NCI-H2196 (cell line): ENCODE results near the gene PIK3R3.

Experiments
- DNase-seq: peaks from one replicate; lab custom pipeline; 2025; ENCODE audit not compliant: unreplicated experiment; lab: John Stamatoyannopoulos, UW

Gene PIK3R3

DNA sequence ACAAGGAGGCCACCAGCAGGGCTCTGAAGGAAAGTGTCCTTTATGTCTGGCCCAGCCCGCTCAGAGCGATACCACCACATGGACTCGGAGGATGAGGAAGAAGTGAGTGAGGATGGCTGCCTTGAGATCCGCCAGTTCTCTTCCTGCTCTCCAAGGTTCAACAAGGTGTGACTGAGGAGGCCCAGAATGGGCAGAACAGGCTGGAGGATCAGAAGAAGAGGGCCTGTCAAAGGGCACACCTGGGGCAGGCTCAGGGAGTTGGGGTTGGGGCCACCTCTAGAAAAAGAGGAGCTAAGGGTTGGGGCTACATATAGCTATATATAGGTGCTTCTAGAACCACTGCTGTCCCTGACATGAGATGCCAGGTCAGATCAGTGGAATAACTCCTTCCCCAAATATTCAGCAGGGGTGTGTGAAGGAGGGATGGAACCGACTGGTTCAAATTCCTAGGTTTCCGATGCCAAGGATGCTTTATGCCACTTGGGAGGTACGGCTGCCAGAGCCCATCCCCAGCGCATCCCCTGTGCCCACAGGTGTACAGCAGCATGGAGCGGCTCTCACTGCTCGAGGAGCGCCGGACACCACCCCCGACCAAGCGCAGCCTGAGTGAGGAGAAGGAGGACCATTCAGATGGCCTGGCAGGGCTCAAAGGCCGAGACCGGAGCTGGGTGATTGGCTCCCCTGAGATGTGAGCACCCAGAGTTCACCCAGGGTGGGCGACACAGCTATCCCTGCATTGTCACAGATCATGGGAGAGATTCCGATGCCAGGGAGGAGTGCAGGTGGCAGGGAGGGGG is 102.2 kb downstream of the PIK3R3 start:
- no peak for DNase-seq

DNA sequence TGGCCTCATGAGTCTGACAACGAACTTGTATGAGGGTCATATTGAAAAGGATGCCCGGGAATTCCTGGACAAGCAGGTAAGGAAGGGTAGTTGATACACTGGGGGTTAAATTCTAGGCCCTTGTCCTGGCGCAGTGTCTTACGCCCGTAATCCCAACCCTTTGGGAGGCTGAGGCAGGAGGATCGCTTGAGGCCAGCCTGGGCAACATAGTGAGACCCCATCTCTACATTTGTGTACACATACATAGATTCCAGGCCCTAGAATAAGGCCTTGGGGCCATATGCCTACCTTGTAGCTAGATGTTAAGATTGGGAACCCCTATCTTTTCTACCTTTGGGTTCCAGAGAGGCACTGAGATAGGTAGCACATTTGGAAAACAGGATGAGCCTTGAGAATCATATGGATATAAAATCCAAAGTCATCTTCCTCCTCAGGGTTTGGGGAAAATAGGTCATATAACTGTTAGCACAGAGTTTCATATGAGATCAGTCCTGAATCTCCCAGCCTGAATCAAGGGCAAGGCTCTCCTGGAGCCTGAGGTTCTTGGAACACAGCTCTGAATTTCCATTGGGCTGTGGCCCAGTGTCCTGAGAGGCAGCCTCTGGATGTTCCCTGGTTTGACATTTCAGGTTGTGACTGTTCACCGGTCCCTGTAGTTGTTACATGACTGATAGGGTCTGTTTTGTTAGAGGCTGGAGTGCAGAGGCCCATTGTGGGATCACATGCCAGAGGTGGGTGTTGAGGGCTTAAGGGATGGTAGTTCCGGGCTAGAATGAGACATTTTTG is 104.4 kb downstream of the PIK3R3 start:
- no peak for DNase-seq

DNA sequence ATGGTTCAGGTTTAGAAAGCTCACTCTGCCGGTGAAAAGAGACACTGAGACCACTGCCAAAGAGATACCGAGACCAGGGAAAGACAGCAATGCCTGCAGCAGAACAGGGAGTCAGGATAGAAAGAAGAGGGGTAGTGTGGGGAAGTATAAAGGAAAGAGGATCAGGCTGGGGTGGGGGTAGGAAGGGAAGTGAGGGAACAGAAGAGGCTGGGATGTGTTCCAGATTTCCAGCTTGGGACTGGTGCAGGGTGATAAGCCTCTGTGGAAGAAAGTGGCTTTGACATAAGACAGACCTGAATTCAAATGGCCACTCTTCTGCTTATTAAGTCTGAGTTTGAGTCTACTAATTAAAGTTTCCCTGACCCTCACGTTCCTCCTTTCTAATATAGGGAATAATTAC is 105.9 kb downstream of the PIK3R3 start:
- no peak for DNase-seq

DNA sequence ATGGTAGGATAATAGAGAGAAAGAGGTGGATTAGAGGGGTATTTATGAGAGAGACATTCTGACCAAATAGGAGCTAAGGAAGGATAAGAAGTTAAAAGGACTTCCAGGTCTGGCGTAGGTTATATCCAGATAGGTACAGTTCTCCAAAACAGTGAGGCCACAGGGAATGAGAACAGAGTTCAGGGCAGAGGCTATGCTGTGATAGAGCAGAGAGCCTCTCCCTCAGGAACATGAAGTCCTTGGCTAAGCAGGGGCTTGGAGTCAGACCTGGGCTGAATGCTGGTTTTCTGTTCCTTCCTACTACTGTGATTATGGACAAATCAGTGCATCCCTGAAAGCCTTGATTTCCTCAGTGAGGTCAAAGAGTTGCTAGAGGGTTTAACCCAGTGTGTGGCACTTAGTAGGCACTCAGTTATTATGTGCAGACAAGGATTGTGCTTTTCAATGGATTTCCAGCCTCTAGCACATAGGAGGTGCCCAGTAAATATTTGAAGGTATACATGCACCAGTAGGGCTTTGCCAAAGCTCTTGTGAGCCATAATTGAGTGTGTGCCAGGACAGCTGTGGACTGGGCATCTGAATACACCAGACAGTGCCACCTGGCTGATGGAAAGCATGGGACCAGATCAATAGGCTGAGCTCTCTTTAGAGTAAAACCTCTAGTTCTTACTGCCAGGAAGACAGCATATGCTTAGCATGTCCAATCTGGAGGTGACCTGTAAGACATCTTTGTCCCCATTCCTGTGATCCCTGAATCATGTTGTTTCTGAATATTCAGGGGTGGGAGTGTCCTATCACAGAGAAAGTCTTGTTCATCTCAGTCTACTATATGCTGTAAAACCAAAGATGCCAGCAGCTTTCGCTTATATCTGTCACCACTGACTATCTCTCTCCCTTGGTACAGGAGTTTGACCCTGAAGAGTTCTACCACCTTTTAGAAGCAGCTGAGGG is 111.1 kb downstream of the PIK3R3 start:
- peak; percentile 61 for DNase-seq

DNA sequence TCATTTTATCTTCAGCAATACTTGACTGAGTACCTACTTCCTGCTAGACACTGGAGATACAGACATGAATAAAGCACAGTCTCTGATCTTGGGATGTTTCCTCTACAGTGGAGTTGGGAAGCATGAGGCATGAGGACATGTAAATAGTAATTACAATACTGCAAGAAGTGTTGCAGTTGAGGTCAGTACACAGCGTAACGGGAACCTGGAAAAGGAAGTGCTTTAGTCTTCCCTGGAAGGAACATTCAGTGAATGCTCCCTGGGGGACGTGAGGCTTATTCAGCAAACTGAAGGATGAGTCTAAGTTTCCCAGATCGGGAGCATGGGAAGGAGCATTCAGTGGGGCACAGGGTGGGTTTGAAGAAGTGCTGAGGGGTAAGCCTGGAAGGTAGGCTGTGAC is 112.4 kb downstream of the PIK3R3 start:
- DNase-seq: no peak

DNA sequence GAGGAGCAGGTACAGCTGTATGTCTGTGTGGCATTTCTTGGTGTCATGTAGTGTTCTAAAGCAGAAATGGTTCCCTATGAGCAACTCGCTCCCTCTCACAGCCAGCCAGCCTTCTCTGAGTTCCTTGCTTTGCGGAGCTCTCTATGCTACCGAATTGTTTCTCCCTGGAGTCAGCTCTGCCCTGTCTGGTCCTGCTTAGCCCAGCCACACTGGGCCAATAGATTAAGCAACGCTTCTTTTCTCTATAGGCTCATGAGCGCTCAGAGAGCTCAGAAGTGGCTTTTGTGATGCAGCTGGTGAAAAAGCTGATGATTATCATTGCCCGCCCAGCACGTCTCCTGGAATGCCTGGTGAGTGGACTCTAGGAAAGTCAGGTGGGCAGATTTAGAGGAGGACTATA is 113.1 kb downstream of the PIK3R3 start:
- no peak for DNase-seq

DNA sequence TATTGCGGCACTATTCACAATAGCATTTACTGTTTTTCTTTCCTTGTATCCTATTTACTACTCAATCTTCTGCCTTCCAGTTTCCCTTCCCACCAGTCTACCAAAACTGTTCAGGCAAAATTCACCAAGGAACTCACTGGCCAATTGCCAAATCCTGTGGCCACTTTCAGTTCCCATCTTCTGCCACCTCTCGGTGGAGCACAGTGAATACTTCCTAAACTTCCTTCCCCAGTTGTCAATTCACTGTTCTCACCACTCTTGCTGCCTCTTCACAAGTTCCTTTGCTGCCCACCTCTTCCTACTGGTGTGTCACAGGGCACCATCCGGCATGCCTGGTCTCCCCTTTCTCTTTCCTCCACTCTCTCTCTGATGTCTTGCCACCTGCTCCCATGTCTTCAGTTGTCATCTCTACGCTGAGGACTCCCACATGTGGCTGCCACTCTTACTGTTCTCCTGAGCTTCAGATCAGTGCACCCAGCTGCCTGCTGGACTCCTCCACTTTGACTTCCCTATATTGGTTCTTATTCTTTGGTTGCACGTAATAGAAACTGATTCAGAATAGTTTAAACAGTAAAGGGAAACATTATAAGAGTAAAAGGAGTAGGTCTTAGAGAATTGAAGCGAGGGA is 114.4 kb downstream of the PIK3R3 start:
- no peak for DNase-seq

DNA sequence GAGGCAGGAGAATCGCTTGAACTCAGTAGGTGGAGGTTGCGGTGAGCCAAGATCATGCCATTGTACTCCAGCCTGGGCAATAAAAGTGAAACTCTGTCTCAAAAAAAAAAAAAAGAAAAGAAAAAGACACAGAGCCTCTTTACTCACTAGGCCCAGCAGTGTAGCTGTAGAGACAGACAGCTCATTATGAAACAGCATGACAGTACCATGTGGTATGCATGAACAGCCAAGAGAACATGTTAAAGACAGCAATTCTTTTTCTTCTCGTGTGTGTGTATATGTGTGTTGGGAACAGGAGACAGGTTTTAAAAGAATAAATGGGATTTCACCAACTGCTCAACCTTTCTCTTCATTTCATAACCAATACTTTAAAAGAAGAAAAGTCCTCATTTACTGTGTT is 118.8 kb downstream of the PIK3R3 start:
- no peak for DNase-seq

DNA sequence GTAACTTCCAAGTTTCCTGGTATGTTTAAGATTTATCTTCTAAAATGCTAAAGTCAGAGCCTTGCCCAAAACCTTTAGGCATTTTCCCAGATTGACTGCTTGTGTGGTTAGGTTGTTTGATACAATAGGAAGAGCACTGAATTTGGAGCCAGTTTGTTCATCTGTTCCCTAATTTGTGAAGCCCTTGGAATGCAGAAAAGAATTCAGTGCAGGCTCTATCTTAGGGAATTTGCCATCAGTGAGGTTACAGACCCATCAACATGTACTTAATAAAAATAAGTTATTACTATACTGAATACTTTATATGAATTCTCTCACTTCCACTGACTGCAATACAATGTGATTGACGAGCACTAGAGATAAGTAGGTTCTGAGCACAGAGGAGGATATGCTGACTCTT is 120.2 kb downstream of the PIK3R3 start:
- no peak for DNase-seq

DNA sequence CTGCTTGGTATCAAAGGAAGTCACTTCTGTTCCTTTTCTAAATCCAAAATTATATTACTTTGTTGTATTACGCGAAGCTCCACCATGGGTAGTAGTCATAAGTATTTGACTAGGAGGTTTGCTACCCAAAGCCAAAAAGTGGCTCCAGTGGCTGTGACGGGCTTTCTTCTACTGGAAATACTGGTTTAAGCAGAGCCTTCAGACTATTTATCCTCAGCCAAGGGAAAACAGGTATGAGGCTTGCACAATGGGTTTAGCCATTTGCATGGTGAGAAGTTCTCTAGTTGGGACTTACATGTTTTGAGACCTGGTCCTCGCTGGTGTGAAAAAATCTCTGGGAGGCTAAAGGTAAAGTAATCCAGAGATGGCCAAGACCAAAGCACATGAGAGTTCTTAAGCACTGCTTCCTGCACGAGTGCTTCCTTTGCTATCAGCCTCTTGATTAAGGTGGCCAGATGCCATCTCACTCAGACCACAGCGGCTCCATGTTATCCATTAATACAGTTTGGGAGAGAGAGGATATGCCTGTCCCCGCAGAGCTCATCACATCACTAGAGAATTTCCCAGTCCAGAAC is 121.2 kb downstream of the PIK3R3 start:
- DNase-seq: no peak

DNA sequence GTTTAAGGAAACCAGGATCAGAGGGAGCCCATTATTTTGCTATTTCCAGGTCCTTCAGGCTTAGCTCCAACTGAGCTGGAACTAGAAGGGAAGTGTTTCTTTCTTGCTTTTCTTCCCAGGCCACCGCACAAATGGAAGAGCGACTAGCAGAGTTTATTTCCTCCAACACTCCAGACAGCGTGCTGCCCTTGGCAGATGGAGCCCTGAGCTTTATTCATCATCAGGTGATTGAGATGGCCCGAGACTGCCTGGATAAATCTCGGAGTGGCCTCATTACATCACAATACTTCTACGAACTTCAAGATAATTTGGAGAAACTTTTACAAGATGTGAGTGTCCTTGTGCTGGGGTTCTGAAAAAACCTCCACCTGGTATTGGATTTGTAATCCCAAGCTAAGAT is 121.8 kb downstream of the PIK3R3 start:
- DNase-seq: no peak

DNA sequence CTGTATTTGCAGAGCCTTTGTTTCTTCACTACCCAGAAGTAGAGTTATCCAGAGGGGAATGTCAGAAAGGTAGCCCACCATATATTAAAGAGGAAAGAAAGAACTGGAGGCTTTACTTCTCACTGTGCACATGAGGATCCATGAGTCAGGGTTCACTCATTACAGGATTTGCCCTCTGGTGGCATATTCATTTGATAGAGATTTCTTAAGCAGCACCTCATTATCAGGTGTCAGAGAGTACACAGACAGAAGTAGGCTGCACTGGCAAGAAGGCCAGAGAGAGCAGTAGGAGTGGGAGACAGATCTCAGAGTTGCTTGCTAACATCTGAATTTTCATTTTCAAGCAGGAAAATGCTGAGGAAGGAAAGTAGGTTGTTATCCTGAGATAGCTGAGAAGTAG is 123.8 kb downstream of the PIK3R3 start:
- no peak for DNase-seq

DNA sequence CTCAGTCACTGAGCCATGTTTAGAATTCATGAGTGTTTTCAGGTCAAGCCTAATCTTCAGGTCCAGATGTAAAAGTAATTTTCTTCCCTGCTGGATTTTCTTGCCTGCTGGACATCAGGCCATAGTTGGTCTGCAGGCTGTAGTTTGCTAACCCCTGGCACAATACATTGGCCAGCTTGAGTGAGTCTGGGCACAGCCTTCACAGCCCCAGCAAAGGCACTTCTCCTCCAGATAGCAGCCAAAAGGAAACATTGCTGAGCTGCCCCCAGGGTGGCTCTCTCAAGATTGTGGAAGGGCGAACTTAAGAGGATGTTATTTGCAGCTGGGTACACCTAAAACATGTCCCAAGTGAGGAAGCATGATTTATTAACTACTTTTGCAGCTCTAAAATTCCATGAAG is 126.8 kb downstream of the PIK3R3 start:
- DNase-seq: no peak

DNA sequence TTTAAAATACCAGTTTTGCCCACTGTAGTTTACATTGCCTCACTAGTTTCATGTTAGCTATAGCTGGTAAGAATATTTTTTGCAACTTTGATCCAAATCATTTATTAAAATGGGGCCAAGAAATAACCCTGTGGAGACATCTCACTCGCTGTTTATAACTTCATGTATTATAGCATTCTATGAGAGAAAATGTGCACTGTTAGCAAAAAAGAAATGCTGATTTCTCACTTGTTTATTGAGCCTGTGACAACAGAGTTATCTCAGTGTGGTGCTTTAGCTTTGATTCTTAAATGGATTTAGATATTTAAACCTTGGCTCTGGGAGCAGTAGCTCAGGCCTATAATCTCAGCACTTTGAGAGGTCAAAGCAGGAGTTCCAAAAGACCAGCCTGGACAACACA is 127.9 kb downstream of the PIK3R3 start:
- DNase-seq: no peak

DNA sequence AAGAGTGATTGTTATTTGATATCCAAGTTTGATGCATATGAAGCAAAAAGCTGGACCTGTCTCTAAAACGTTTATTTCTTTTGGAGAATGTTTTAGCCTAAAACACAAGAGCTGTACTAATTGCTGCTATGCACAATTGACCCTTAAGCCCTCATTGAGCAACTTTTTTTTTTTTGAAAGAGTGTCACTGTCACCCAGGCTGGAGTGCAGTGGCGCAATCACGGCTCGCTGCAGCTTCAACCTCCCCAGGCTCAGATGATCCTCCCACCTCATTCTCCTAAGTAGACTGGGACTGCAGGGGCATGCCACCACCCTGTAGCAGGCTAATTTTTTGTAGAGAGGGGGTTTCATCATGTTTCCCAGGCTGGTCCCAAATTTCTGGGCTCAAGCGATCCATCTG is 129.1 kb downstream of the PIK3R3 start:
- DNase-seq: no peak

DNA sequence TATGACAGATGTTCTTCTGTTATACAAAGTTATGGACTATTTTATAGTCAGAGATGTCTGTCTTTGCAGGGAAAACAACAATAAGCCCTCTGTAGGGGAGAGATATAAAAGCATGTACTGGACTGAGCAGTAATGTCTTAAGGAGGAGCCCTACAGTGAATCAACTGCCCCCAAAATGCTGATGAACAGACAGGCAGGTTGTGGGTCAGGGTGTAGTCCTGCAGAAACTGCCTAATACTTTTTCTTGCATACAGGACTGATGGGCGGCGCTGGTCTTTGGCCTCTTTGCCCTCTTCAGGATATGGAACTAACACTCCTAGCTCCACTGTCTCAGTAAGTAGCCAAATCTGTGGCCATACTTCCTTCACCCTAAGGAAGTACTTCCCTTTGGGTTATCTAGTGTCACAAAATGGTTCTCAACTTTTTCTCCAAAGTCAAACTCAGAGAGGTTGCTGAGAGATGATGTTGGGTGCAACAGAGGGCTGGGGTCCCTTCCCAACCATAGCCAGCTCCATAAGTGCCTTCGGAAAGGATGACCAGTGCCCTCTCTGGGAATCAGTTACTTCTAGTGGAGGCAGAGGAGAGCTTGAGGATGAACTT is 129.8 kb downstream of the PIK3R3 start:
- no peak for DNase-seq

DNA sequence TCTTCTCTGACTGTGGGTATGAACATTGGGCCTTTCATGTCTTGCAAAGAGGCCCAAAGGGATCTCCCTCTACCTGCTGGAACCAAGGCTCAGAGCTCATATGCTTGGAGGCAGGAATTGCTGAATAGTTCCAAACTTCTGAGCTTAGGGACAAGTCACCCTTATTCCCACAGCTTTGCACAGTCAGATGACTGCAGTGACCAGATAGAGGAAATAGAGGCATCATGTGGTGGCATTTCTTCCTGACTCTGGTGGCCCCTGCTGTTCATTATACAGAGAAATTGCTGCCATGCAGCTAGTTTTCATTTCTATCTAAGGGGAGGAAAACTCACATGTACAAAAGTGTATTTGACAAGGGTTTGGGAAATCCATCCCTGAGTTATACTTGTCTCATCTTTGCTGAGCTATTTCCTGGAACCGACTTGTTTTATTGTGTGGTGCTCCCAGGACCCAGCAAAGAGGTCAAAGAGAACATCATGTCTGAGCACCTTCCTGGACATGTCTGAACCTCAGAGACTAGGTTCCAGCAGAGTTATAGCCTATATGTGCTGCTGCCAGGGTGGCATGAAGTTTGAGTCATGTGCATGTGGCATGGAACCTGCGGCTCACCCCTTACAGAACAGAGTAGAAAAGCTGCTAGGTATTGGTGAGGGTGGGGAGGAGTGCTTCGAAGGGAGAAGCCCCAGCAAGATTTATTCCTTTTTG is 131.2 kb downstream of the PIK3R3 start:
- DNase-seq: no peak

DNA sequence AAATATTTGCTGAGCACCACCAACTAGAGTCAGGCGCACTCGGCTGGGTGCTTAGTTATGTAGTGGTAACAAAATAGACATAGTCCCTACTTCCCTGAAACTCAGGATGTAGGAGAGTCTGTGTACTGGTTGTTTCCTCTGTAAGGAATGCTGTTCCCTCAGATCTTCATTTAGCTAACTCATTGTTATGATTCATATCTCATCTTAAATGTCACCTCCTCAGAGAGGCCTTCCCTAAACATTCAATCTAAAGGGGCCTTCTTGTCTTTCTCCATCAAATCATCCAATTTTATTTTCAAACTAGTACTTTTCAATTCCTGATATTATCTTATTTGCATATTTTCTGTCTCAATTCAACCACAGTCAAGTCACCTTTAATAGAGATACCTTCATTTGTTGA is 132.9 kb downstream of the PIK3R3 start:
- DNase-seq: no peak

DNA sequence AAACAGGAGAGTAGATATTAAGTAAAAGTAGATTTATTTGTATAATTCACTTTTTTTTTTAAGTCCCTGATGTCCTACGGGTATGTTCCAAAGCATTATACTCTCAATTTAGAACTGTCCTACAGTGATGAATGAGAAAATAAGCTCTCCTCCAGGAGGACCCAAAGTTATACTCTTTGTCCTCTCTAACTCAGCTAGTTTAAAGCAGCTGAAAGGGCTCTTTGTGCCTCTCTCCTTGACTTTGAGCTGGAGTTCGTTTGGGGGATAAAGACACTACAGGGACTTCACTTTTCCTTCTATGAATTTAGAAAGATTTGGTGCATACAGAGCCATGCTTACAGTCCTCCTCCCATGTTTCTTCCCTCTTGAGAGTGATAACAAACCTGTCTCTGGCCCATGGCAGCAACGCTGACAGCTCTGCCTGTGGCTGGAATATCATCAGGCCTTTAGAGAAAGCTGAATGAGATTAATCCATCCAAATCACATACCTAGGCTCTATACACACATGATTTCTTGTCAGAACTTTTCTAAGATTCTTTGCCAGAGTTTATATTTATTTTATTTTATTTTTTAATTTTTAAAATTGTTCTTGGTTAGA is 134.3 kb downstream of the PIK3R3 start:
- no peak for DNase-seq
